HepG2 (cell line): Measurements from ENCODE around the gene TRPV4. TPM values are rescaled to one million over a fixed set of nuclear protein-coding genes. Genes with fewer than 3 reads are reported as not detected.
A peak's percentile ranks its signal among the peaks of the same experiment; 100 is the strongest.

Source experiments
- ARNTL ChIP-seq: sonication (generic); formaldehyde crosslinking; IDR thresholded peaks from 2 replicates; pipeline ENCODE4 v1.4.0; 2020; ENCODE audit warnings: mild to moderate bottlenecking, missing genetic modification reagents
- FOXJ3 ChIP-seq: sonication (generic); formaldehyde crosslinking; IDR thresholded peaks from 2 replicates; pipeline ENCODE4 v1.4.0; 2020; ENCODE audit warnings: missing genetic modification reagents, mild to moderate bottlenecking, borderline replicate concordance
- KLF11 ChIP-seq: IDR thresholded peaks from 2 replicates; pipeline ENCODE4 v1.6.1; 2016; ENCODE audit warnings: missing compliant biosample characterization
- KLF12 ChIP-seq: sonication (generic); formaldehyde crosslinking; IDR thresholded peaks from 2 replicates; pipeline ENCODE4 v1.4.0; 2020; ENCODE audit warnings: missing genetic modification reagents, borderline replicate concordance
- RXRA ChIP-seq: sonication (generic); formaldehyde crosslinking; IDR thresholded peaks from 2 replicates; pipeline ENCODE4 v1.5.1; 2020; ENCODE audit warnings: missing genetic modification reagents
- RXRB ChIP-seq: IDR thresholded peaks from 2 replicates; pipeline ENCODE4 v1.6.1; 2016; ENCODE audit warnings: borderline replicate concordance, missing genetic modification reagents, missing compliant biosample characterization
- ZBTB21 ChIP-seq: sonication (generic); formaldehyde crosslinking; IDR thresholded peaks from 2 replicates; pipeline ENCODE4 v1.4.0; 2020; ENCODE audit warnings: missing genetic modification reagents
- ZBTB26 ChIP-seq: IDR thresholded peaks from 2 replicates; pipeline ENCODE4 v1.6.1; 2016; ENCODE audit warnings: missing compliant biosample characterization, missing genetic modification reagents, borderline replicate concordance
- ZBTB39 ChIP-seq: sonication (generic); formaldehyde crosslinking; IDR thresholded peaks from 2 replicates; pipeline ENCODE4 v1.5.0; 2020; ENCODE audit warnings: missing genetic modification reagents
- ZNF17 ChIP-seq: sonication (generic); formaldehyde crosslinking; IDR thresholded peaks from 2 replicates; pipeline ENCODE4 v1.5.0; 2020; ENCODE audit warnings: mild to moderate bottlenecking, missing genetic modification reagents
- ZNF251 ChIP-seq: sonication (generic); formaldehyde crosslinking; IDR thresholded peaks from 2 replicates; pipeline ENCODE4 v1.9.0; 2021; ENCODE audit warnings: mild to moderate bottlenecking, missing genetic modification reagents
- ZNF629 ChIP-seq: sonication (generic); formaldehyde crosslinking; conservative IDR thresholded peaks from 2 replicates; pipeline ENCODE4 v1.5.0; 2020; ENCODE audit warnings: missing genetic modification reagents
- ZNF768 ChIP-seq: sonication (generic); formaldehyde crosslinking; IDR thresholded peaks from 2 replicates; pipeline ENCODE4 v1.4.0; 2020; ENCODE audit warnings: missing genetic modification reagents
- polyA plus RNA-seq, 8 experiments: library from polyadenylated mRNA; depleted of rRNA in 3 of 8; stranded (reverse) in 7 of 8; unstranded in 1 of 8; fragments of >200 nt; fragmentation: Illumina TruSeq in 4 of 8; extraction: Trizol in 4 of 8; gene quantifications; 2 replicates each; pipeline versions ENCODE4 v1.2.1 to v1.2.3, GENCODE V29; 2011 to 2016; ENCODE audit warnings: low read depth in 4 of 8, missing spikeins in 1 of 8, mixed read lengths in 1 of 8; ENCODE audit not compliant: insufficient read depth in 1 of 8
- total RNA-seq, 5 experiments: library from RNA; depleted of rRNA; stranded (reverse); fragments of >200 nt; fragmentation: Illumina TruSeq; extraction: Trizol; gene quantifications; 2 replicates each; pipeline ENCODE4 v1.2.3, GENCODE V29; 2016; ENCODE audit warnings: low read depth in 1 of 5
- TF ChIP-seq, protein P1 (sequence below): sonication (generic); formaldehyde crosslinking; IDR thresholded peaks from 2 replicates; pipeline ENCODE4 v1.5.1; 2020; ENCODE audit warnings: mild to moderate bottlenecking, missing genetic modification reagents, moderate library complexity
- TF ChIP-seq, protein P2 (sequence below): sonication (generic); formaldehyde crosslinking; IDR thresholded peaks from 2 replicates; pipeline ENCODE4 v1.9.0; 2021; ENCODE audit warnings: missing genetic modification reagents, mild to moderate bottlenecking, borderline replicate concordance
- TF ChIP-seq, protein P3 (sequence below): fragments of 450-650 bp; IDR thresholded peaks from 2 replicates; pipeline ENCODE4 v1.6.1; 2016

The TRPV4 gene
- total and polyA plus RNA-seq, 2 of the 13 experiments (the other 11 are each of a cell fraction or from before 2014, with no cell fraction given), result 0.66 to 4.7 TPM

GRCh38 chr12:109760930-109761921 lies 72.0 kb downstream of the TRPV4 start (continued):
- TF ChIP-seq, protein P1, sequence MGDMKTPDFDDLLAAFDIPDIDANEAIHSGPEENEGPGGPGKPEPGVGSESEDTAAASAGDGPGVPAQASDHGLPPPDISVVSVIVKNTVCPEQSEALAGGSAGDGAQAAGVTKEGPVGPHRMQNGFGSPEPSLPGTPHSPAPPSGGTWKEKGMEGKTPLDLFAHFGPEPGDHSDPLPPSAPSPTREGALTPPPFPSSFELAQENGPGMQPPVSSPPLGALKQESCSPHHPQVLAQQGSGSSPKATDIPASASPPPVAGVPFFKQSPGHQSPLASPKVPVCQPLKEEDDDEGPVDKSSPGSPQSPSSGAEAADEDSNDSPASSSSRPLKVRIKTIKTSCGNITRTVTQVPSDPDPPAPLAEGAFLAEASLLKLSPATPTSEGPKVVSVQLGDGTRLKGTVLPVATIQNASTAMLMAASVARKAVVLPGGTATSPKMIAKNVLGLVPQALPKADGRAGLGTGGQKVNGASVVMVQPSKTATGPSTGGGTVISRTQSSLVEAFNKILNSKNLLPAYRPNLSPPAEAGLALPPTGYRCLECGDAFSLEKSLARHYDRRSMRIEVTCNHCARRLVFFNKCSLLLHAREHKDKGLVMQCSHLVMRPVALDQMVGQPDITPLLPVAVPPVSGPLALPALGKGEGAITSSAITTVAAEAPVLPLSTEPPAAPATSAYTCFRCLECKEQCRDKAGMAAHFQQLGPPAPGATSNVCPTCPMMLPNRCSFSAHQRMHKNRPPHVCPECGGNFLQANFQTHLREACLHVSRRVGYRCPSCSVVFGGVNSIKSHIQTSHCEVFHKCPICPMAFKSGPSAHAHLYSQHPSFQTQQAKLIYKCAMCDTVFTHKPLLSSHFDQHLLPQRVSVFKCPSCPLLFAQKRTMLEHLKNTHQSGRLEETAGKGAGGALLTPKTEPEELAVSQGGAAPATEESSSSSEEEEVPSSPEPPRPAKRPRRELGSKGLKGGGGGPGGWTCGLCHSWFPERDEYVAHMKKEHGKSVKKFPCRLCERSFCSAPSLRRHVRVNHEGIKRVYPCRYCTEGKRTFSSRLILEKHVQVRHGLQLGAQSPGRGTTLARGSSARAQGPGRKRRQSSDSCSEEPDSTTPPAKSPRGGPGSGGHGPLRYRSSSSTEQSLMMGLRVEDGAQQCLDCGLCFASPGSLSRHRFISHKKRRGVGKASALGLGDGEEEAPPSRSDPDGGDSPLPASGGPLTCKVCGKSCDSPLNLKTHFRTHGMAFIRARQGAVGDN (CRISPR knock-in tag), result 0 out of 2 replicates have a peak, but pooled peaks have one; percentile 4
- TF ChIP-seq ZNF768 (CRISPR knock-in tag), result peak; percentile 99
- 0 out of 2 replicates have a peak, but pooled peaks have one; percentile 0 for TF ChIP-seq RXRA (CRISPR knock-in tag)
- TF ChIP-seq, protein P2, sequence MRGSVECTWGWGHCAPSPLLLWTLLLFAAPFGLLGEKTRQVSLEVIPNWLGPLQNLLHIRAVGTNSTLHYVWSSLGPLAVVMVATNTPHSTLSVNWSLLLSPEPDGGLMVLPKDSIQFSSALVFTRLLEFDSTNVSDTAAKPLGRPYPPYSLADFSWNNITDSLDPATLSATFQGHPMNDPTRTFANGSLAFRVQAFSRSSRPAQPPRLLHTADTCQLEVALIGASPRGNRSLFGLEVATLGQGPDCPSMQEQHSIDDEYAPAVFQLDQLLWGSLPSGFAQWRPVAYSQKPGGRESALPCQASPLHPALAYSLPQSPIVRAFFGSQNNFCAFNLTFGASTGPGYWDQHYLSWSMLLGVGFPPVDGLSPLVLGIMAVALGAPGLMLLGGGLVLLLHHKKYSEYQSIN (CRISPR knock-in tag), result no peak
- TF ChIP-seq, protein P3, sequence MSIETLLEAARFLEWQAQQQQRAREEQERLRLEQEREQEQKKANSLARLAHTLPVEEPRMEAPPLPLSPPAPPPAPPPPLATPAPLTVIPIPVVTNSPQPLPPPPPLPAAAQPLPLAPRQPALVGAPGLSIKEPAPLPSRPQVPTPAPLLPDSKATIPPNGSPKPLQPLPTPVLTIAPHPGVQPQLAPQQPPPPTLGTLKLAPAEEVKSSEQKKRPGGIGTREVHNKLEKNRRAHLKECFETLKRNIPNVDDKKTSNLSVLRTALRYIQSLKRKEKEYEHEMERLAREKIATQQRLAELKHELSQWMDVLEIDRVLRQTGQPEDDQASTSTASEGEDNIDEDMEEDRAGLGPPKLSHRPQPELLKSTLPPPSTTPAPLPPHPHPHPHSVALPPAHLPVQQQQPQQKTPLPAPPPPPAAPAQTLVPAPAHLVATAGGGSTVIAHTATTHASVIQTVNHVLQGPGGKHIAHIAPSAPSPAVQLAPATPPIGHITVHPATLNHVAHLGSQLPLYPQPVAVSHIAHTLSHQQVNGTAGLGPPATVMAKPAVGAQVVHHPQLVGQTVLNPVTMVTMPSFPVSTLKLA, result peak; percentile 53; the same call in 1 of the 2 replicates
- TF ChIP-seq ZNF17 (CRISPR knock-in tag), result no peak
- TF ChIP-seq ARNTL, result no peak
- TF ChIP-seq KLF11, result no peak
- no peak for TF ChIP-seq ZBTB39 (CRISPR knock-in tag)
- TF ChIP-seq ZBTB26 (CRISPR knock-in tag), result no peak
- TF ChIP-seq RXRB (CRISPR knock-in tag), result no peak
- no peak for TF ChIP-seq ZBTB21 (CRISPR knock-in tag)
- no peak for TF ChIP-seq FOXJ3 (CRISPR knock-in tag)
- TF ChIP-seq ZNF629, result peak; percentile 48; the same call in 1 of the 2 replicates
- no peak for TF ChIP-seq ZNF251 (CRISPR knock-in tag)
- TF ChIP-seq KLF12 (CRISPR knock-in tag), result no peak
- TF ChIP-seq, all 625 proteins: peak for 6
